Sigmoid colon (tissue), 4 donors: ENCODE data around the gene ADK.

Source experiments
- POLR2AphosphoS5 ChIP-seq, 4 donors: sonication (generic); formaldehyde crosslinking; IDR thresholded peaks; one replicate each; pipeline ENCODE4 v1.6.1; 2017; ENCODE audit warnings: antibody characterized with exemption in 4 of 4
- TF ChIP-seq, protein P1 (sequence below), 4 experiments: fragments of 450-650 bp in 3 of 4; fragments of 200-600 bp in 1 of 4; IDR thresholded peaks; one replicate each; pipeline ENCODE4 v1.5.1; 2016 to 2019; ENCODE audit warnings: antibody characterized with exemption in 4 of 4, mild to moderate bottlenecking in 3 of 4, moderate library complexity in 2 of 4

DNA sequence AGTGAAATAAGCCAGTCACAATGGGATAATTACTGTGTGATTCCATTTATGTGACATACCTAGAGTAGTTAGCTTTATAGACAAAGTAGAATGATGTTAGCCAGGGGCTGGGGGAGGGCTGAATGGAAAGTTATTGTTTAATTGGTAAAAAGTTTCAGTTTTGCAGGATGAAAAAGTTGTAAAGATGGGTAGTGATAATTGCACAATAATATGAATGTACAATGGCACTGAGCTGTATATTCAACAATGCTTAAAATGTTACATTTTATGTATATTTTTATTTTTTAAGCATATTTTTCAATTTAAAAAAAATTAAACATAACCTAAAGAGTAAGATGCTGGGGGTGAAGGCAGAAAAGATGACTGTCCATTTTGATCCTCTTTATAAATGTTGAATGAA is 459.3 kb downstream of the ADK start:
- TF ChIP-seq, protein P1, sequence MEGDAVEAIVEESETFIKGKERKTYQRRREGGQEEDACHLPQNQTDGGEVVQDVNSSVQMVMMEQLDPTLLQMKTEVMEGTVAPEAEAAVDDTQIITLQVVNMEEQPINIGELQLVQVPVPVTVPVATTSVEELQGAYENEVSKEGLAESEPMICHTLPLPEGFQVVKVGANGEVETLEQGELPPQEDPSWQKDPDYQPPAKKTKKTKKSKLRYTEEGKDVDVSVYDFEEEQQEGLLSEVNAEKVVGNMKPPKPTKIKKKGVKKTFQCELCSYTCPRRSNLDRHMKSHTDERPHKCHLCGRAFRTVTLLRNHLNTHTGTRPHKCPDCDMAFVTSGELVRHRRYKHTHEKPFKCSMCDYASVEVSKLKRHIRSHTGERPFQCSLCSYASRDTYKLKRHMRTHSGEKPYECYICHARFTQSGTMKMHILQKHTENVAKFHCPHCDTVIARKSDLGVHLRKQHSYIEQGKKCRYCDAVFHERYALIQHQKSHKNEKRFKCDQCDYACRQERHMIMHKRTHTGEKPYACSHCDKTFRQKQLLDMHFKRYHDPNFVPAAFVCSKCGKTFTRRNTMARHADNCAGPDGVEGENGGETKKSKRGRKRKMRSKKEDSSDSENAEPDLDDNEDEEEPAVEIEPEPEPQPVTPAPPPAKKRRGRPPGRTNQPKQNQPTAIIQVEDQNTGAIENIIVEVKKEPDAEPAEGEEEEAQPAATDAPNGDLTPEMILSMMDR (IDR thresholded peaks at IDR 0.05), result no peak
- TF ChIP-seq POLR2AphosphoS5 (IDR thresholded peaks at IDR 0.05), result no peak
